Stomach (tissue), 9 donors: Measurements from ENCODE around the gene SRF. TPM values are rescaled to one million over a fixed set of nuclear protein-coding genes. Genes with fewer than 3 reads are reported as not detected.
"Not testable (repeated sequence)": the region's sequence is repeated elsewhere in the genome, so short reads cannot be mapped to it uniquely, and the experiment has no call there.

Experiments used
- DNase-seq, 2 donors: peaks; one replicate each; pipeline versions ENCODE4 v3.0.0 to v3.0.0-alpha.2; 2013 to 2019
- H3K27ac ChIP-seq, 5 donors: fragments of 200-600 bp in 4 of 5; sonication (generic) in 4 of 5; one replicate each; pipeline ENCODE4 v1.5.1; 2013 to 2019; ENCODE audit warnings: mild to moderate bottlenecking in 1 of 5, moderate library complexity in 1 of 5
- H3K27me3 ChIP-seq, 3 donors: fragments of 200-600 bp; sonication (generic); one replicate each; pipeline ENCODE4 v1.5.1; 2017 to 2019; ENCODE audit warnings: mixed run types in 1 of 3
- H3K36me3 ChIP-seq, 4 donors: fragments of 200-600 bp; sonication (generic); 1 replicate in 3 of 4; 2 replicates in 1 of 4; pipeline ENCODE4 v1.5.1; 2016 to 2019
- H3K4me1 ChIP-seq, 4 donors: fragments of 200-600 bp; sonication (generic); one replicate each; pipeline ENCODE4 v1.5.1; 2016 to 2019
- H3K4me3 ChIP-seq, 4 donors: fragments of 200-600 bp; sonication (generic) in 3 of 4; one replicate each; pipeline ENCODE4 v1.5.1; 2016 to 2019; ENCODE audit warnings: mild to moderate bottlenecking in 1 of 4
- H3K9me3 ChIP-seq, 4 donors: fragments of 200-600 bp; sonication (generic); one replicate each; pipeline ENCODE4 v1.5.1; 2016 to 2019
- EP300 ChIP-seq: sonication (generic); formaldehyde crosslinking; IDR thresholded peaks from one replicate; pipeline ENCODE4 v1.6.1; 2017; ENCODE audit warnings: antibody characterized with exemption
- POLR2A ChIP-seq, 4 donors: fragments of 450-650 bp; IDR thresholded peaks; one replicate each; pipeline ENCODE4 v1.6.1; 2016; ENCODE audit warnings: antibody characterized with exemption in 4 of 4, control low read depth in 2 of 4, mild to moderate bottlenecking in 1 of 4, moderate library complexity in 1 of 4
- POLR2AphosphoS5 ChIP-seq, 3 donors: sonication (generic); formaldehyde crosslinking; IDR thresholded peaks; one replicate each; pipeline ENCODE4 v1.6.1; 2016; ENCODE audit warnings: antibody characterized with exemption in 3 of 3
- WGBS, 5 donors: extraction: QIAGEN DNeasy Blood & Tissue Kit in 3 of 5; methylation state at CpG; one replicate each; pipeline versions ENCODE4 v1.1.5 to v1.1.7; 2013 to 2018; 5-methylcytosine and 5-hydroxymethylcytosine counted together
- intact Hi-C: fragments of 100-400 bp; cut with DNase I; formaldehyde crosslinking; loops from one replicate; pipeline ENCODE4 v1.15.1; 2023; ENCODE audit warnings: low total_unique reads
- polyA plus RNA-seq, 3 donors: library from polyadenylated mRNA; stranded (reverse); fragments of 200-250 nt; gene quantifications; one replicate each; pipeline ENCODE4 v1.2.3, GENCODE V29; 2013
- total RNA-seq, 5 donors: library from RNA; depleted of rRNA; stranded (reverse); fragments of >200 nt; gene quantifications; one replicate each; pipeline versions ENCODE4 v1.1.0 to v1.2.3, GENCODE V29; 2014 to 2016
- TF ChIP-seq, protein P1 (sequence below), 7 experiments: fragments of 450-650 bp in 4 of 7; fragments of 200-600 bp in 3 of 7; sonication (generic) in 3 of 7; IDR thresholded peaks; one replicate each; pipeline ENCODE4 v1.5.1; 2016 to 2019; ENCODE audit warnings: antibody characterized with exemption in 7 of 7, control low read depth in 2 of 7, mild to moderate bottlenecking in 1 of 7
- donor health status: healthy with polysubstance abuse.
- donor health status: Bipolar disorder and iron deficiency.
- donor health status: healthy.

Gene SRF
- total and polyA plus RNA-seq, 8 donors: 10.5 to 40.6 (median 24.0) TPM

DNA sequence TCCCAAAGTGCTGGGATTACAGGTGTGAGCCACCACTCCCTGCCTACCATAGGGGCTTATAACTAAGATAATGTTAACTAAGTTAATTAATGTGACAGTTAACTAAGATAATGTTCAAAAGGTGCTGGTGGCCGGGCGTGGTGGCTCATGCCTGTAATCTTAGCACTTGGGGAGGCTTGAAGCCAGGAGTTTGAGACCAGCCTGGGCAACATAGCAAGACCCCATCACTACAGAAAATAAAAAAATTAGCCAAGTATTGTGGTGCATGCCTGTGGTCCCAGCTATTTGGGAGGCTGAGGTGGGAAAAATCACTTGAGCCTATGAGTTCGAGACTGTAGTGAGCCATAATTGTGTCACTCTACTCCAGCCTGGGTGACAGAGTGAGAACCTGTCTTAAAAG is 32.8 kb upstream of the SRF start:
- DNase-seq: no peak
- WGBS, 5 donors: 94 to 99% (median 96%) methylated on average over 3 of the region's 3 CpGs
- Histone ChIP-seq H3K4me1 (peaks cover 3 to 6% (median 4%) of the 10 kb centered on the region in 4 donors), H3K36me3 (peaks cover 0 to 11% (median 4%) of the 10 kb centered on the region in 4 donors), H3K27me3 (no peaks in the 10 kb centered on the region), H3K9me3 (no peaks in the 10 kb centered on the region), H3K27ac (no peak overlapping the region), H3K4me3 (no peak overlapping the region)
- TF ChIP-seq POLR2A (IDR thresholded peaks at IDR 0.05) (no peak), EP300 (no peak), POLR2AphosphoS5 (IDR thresholded peaks at IDR 0.05) (no peak)
- TF ChIP-seq, protein P1, sequence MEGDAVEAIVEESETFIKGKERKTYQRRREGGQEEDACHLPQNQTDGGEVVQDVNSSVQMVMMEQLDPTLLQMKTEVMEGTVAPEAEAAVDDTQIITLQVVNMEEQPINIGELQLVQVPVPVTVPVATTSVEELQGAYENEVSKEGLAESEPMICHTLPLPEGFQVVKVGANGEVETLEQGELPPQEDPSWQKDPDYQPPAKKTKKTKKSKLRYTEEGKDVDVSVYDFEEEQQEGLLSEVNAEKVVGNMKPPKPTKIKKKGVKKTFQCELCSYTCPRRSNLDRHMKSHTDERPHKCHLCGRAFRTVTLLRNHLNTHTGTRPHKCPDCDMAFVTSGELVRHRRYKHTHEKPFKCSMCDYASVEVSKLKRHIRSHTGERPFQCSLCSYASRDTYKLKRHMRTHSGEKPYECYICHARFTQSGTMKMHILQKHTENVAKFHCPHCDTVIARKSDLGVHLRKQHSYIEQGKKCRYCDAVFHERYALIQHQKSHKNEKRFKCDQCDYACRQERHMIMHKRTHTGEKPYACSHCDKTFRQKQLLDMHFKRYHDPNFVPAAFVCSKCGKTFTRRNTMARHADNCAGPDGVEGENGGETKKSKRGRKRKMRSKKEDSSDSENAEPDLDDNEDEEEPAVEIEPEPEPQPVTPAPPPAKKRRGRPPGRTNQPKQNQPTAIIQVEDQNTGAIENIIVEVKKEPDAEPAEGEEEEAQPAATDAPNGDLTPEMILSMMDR (IDR thresholded peaks at IDR 0.05): no peak
- intact Hi-C loops: no loop called here

DNA sequence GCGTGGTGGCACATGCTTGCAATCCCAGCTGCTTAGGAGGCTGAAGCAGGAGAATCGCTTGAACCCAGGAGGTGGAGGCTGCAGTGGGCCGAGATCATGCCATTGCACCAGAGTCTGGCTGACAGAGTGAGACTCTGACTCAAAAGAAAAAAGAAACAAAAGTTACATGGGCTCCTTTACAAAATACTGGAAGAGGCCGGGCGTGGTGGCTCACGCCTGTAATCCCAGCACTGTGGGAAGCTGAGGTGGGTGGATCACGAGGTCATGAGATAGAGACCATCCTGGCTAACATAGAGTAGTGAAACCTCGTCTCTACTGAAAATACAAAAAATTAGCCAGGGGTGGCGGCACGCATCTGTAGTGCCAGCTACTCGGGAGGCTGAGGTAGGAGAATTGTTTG is 31.1 kb upstream of the SRF start:
- H3K27ac ChIP-seq, H3K27me3 ChIP-seq, DNase-seq, H3K9me3 ChIP-seq, H3K4me3 ChIP-seq: not testable (repeated sequence)
- peaks cover 10 to 15% (median 12%) of the 10 kb centered on the region in 4 donors for H3K4me1 ChIP-seq
- peaks cover 0 to 11% (median 6%) of the 10 kb centered on the region in 4 donors for H3K36me3 ChIP-seq
- 87 to 91% (median 90%) methylated on average over 11 of the region's 11 CpGs for WGBS, 5 donors
- intact Hi-C loops: loop anchor here (5.0 to 10.0 kb wide), 2 partner anchors 65 to 238 kb away; partner anchors contain the start of gene PTK7

DNA sequence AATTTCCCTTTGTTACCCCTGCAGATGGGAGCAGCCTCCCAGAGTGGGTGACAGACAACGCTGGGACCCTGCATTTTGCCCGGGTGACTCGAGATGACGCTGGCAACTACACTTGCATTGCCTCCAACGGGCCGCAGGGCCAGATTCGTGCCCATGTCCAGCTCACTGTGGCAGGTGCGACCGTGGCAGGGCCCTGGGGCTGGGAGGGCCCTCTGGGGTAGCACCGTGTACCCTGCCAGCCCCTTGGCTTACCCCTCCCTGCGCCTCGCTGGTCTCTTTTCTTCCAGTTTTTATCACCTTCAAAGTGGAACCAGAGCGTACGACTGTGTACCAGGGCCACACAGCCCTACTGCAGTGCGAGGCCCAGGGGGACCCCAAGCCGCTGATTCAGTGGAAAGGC is 29.4 kb upstream of the SRF start:
- DNase-seq: no peak
- peaks cover 0 to 12% (median 7%) of the 10 kb centered on the region in 4 donors for H3K36me3 ChIP-seq

DNA sequence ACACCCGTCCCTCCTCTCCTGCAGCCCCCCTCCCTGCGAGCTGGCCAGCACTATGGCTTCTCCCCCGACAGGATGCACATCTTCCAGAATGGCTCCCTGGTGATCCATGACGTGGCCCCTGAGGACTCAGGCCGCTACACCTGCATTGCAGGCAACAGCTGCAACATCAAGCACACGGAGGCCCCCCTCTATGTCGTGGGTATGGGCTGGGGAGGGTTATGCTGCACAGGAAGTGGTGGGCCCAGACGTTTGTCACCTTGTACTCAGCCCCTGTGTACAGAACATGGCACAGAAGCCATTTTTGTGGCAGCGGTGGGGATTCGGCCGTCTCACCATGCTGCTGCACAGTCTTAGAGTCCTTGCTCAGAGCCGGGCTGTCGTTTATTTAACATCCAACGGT is 29.0 kb upstream of the SRF start:
- H3K9me3 ChIP-seq: no peaks in the 10 kb centered on the region
- peaks cover 10 to 15% (median 12%) of the 10 kb centered on the region in 4 donors for H3K4me1 ChIP-seq
- TF ChIP-seq EP300 (no peak), POLR2A (IDR thresholded peaks at IDR 0.05) (no peak), POLR2AphosphoS5 (IDR thresholded peaks at IDR 0.05) (no peak)
- TF ChIP-seq, protein P1 (IDR thresholded peaks at IDR 0.05): no peak
- no peak overlapping the region for H3K27ac ChIP-seq
- intact Hi-C loops: loop anchor here (5.0 to 10.0 kb wide), 2 partner anchors 67 to 240 kb away; partner anchors contain the start of gene PTK7
- no peak for DNase-seq
- 69 to 78% (median 74%) methylated on average over 11 to 14 of the region's 14 CpGs for WGBS, 5 donors
- no peak overlapping the region for H3K4me3 ChIP-seq
- H3K36me3 ChIP-seq: peaks cover 0 to 12% (median 9%) of the 10 kb centered on the region in 4 donors
- H3K27me3 ChIP-seq: no peaks in the 10 kb centered on the region

More for the DNA sequence above, 29.4 kb upstream of the SRF start:
- no peaks in the 10 kb centered on the region for H3K9me3 ChIP-seq
- H3K4me1 ChIP-seq: peaks cover 10 to 15% (median 12%) of the 10 kb centered on the region in 4 donors
- TF ChIP-seq, protein P1 (IDR thresholded peaks at IDR 0.05): no peak
- TF ChIP-seq POLR2A (IDR thresholded peaks at IDR 0.05): no peak
- TF ChIP-seq EP300: no peak
- TF ChIP-seq POLR2AphosphoS5 (IDR thresholded peaks at IDR 0.05): no peak
- H3K27me3 ChIP-seq: no peaks in the 10 kb centered on the region
- WGBS, 5 donors: 90 to 95% (median 93%) methylated on average over 16 of the region's 16 CpGs
- H3K27ac ChIP-seq: no peak overlapping the region
- no peak overlapping the region for H3K4me3 ChIP-seq
- intact Hi-C loops: loop anchor here (5.0 to 10.0 kb wide), 2 partner anchors 67 to 239 kb away; partner anchors contain the start of gene PTK7
